Measurements from ENCODE around the gene PSTPIP2. TPM values are rescaled to one million over a fixed set of nuclear protein-coding genes. Genes with fewer than 3 reads are reported as not detected.

PSTPIP2 gene
- total and polyA plus RNA-seq, 5 experiments from 2014 or later = 6.6 to 17.2 (median 10.9) TPM

DNA sequence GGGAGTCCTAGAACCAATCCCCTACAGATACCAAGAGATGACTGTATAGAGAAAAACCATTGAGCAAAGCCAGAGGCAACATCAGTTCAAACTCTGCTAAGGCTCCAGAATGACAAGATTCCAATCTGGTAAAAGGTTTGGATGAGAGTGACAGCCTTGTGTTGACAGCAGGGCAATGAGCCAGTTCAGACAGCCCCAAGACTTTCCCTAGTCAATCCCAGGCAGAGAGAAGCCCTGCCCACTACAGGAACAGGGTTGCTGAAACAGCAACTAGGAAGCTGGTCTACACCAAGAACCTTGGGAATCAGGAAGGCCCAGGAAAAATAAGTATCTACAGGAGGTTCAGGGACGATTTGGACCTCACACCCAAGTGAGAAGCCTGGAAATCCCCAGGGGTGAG lies 3.3 kb downstream of the PSTPIP2 start:
- no peak for ATAC-seq
- Mint-ChIP-seq H3K4me1 (peaks cover 12 to 50% (median 42%) of the 10 kb centered on the region in 4 donors), H3K9me3 (no peaks in the 10 kb centered on the region), H3K4me3 (peak overlapping the region in 1 of 10 donors; percentile 3), H3K36me3 (peaks cover 0 to 4% (median 0%) of the 10 kb centered on the region in 3 donors), H3K27ac (peak overlapping the region in 3 of 10 donors; percentile 25 to 62 (median 60)), H3K27me3 (no peaks in the 10 kb centered on the region)
- DNase-seq = no peak
- POLR2A ChIA-PET = no interaction called here

DNA sequence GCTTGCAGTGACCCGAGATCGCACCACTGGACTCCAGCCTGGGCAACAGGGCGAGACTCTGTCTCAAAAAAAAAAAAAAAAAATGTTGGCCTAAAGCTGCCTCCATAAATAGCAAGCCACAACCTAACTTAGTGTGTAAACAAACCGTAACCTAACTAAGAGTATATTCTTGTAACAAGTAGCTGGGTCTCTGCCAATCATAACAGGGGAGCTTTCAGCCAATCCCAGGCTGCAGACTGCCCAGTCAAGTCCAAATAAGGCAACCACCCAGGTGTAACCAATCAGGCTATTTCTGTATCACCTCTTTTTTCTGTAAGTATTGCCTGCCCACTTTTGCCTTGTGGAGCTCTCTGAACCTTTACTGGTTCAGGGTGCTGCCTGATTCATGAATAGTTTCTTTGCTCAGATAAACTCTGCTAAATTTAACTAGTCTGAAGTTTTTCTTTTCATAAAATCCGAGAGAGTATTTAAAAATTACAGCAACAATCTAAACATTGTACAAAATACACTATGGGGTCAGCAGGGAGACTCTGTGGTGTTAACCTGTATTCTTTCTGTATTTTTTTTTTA lies 4.5 kb downstream of the PSTPIP2 start:
- H3K36me3 Mint-ChIP-seq = peaks cover 0 to 4% (median 0%) of the 10 kb centered on the region in 3 donors
- ATAC-seq (no peak), DNase-seq (no peak)
- POLR2A ChIA-PET = interaction anchor here (0.7 kb wide), 2 partner anchors 105 to 141 kb away, joined by 3 to 5 read pairs; no protein-coding TSS in a partner anchor
- H3K9me3 Mint-ChIP-seq = no peaks in the 10 kb centered on the region
- H3K4me1 Mint-ChIP-seq = peaks cover 9 to 41% (median 33%) of the 10 kb centered on the region in 4 donors
- H3K27me3 Mint-ChIP-seq = no peaks in the 10 kb centered on the region
- no peak overlapping the region for H3K4me3 Mint-ChIP-seq
- H3K27ac Mint-ChIP-seq = no peak overlapping the region

- H3K4me1 Mint-ChIP-seq = peaks cover 0 to 19% (median 8%) of the 10 kb centered on the region in 4 donors
- ATAC-seq (no peak), DNase-seq (no peak)
- no peaks in the 10 kb centered on the region for H3K9me3 Mint-ChIP-seq
- peaks cover 0 to 4% (median 0%) of the 10 kb centered on the region in 3 donors for H3K36me3 Mint-ChIP-seq
- H3K4me3 Mint-ChIP-seq = no peak overlapping the region
- POLR2A ChIA-PET = interaction anchor here (2.0 kb wide), 1 partner anchor 9 kb away, joined by 6 read pairs; no protein-coding TSS in a partner anchor
- H3K27me3 Mint-ChIP-seq = no peaks in the 10 kb centered on the region
- no peak overlapping the region for H3K27ac Mint-ChIP-seq
Observed at GRCh38 chr18:46062781-46063180, 9.3 kb downstream of the PSTPIP2 start.

- H3K27ac Mint-ChIP-seq = peak overlapping the region in 2 of 10 donors; percentile 0 to 86
- DNase-seq (no peak), ATAC-seq (no peak)
- H3K36me3 Mint-ChIP-seq = no peaks in the 10 kb centered on the region
- no peaks in the 10 kb centered on the region for H3K27me3 Mint-ChIP-seq
- peaks cover 0 to 17% (median 7%) of the 10 kb centered on the region in 4 donors for H3K4me1 Mint-ChIP-seq
- no peak overlapping the region for H3K4me3 Mint-ChIP-seq
- no peaks in the 10 kb centered on the region for H3K9me3 Mint-ChIP-seq
- POLR2A ChIA-PET = interaction anchor here (1.1 to 2.0 kb wide), 2 partner anchors 10 to 12 kb away, joined by 3 to 6 read pairs; no protein-coding TSS in a partner anchor
Observed at GRCh38 chr18:46061796-46062195, 10.3 kb downstream of the PSTPIP2 start.

- H3K27ac Mint-ChIP-seq = peak overlapping the region in 1 of 10 donors; percentile 0
- H3K36me3 Mint-ChIP-seq = no peaks in the 10 kb centered on the region
Observed at GRCh38 chr18:46061387-46061786, 10.7 kb downstream of the PSTPIP2 start.

DNA sequence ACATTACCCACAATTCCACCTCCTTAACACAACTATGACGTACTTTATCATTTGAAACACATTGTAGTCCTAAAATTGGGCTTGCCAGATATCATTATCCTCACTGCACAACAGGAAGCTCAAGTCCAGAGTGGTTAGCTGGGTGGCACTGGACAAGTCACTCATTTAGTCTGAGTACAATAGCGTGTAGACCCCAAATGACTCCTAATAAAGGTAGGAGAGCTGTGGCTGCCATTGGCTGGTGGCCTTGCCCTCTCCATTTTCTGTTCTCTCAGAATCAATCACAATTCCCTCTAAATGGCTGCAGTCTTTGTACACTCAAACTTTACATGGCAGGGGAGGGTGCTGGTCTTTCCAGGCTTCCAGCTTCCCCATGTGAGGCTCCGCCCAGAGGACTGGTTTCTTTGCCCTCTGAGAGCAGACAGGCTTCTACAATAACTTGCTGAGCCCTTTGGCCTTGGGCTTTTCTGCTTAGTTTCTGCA lies 11.7 kb downstream of the PSTPIP2 start:
- H3K27me3 Mint-ChIP-seq = no peaks in the 10 kb centered on the region
- POLR2A ChIA-PET = no interaction called here
- ATAC-seq (no peak), DNase-seq (no peak)
- no peak overlapping the region for H3K27ac Mint-ChIP-seq
- H3K9me3 Mint-ChIP-seq = no peaks in the 10 kb centered on the region
- no peak overlapping the region for H3K4me3 Mint-ChIP-seq
- H3K36me3 Mint-ChIP-seq = no peaks in the 10 kb centered on the region
- H3K4me1 Mint-ChIP-seq = peaks cover 6 to 29% (median 16%) of the 10 kb centered on the region in 4 donors

More at GRCh38 chr18:46061387-46061786, 10.7 kb downstream of the PSTPIP2 start:
- POLR2A ChIA-PET = interaction anchor here (1.1 to 2.0 kb wide), 2 partner anchors 10 to 12 kb away, joined by 3 to 6 read pairs; no protein-coding TSS in a partner anchor
- Mint-ChIP-seq H3K27me3 (no peaks in the 10 kb centered on the region), H3K9me3 (no peaks in the 10 kb centered on the region), H3K4me1 (peaks cover under 1 to 19% (median 8%) of the 10 kb centered on the region in 4 donors), H3K4me3 (no peak overlapping the region)
- ATAC-seq = no peak
- DNase-seq = no peak

- Mint-ChIP-seq H3K4me3 (peak overlapping the region in 9 of 10 donors; percentile 11 to 69 (median 46)), H3K9me3 (no peaks in the 10 kb centered on the region), H3K27ac (peak overlapping the region; percentile 39 to 92 (median 84)), H3K36me3 (no peaks in the 10 kb centered on the region), H3K4me1 (peaks cover 11 to 45% (median 37%) of the 10 kb centered on the region in 4 donors), H3K27me3 (no peaks in the 10 kb centered on the region)
- peak in 1 of 10 donors; percentile 16 for DNase-seq
- no peak for ATAC-seq
- POLR2A ChIA-PET = interaction anchor here (0.8 to 1.2 kb wide), 2 partner anchors 15 to 16 kb away, joined by 3 read pairs; no protein-coding TSS in a partner anchor
Observed at GRCh38 chr18:46055838-46056230, 16.2 kb downstream of the PSTPIP2 start.

DNA sequence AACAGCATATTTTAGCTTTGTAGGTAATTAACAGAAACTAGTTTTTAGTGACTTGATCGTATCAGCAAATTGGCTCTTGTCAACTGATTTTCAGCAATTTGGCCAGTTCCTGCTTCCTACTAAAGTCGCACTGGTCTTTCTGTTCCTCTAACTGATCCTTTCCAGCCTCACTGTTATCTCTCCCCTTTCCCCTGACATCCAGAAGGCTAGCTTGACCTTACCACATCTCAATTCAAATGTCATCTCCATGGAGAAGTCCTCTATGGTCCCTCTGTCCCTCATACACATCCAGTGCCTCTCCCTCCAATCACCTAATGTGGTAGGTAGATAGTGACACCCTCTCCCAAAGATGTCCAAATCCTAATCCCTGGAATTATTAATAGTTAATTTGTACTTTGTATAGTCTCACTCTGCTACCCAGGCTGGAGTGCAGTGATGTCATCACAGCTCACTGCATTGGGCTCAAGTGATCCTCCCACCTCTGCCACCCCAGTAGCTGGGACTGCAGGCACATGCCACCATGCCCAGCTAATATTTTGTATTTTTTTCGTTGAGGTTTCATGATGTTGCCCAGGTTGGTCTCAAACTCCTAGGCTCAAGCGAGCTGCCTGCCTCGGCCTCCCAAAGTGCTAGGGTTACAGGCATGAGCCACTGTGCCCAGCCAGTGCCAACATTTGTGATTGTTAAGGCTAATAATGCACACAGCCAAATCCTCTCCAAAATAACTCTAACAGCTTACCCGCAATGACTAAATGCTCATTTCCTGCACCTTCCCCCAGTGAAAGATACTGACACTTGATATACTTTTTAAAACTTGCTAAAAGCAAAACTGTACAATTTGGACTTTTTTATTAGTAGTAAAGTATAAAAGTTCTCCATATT lies 16.9 kb downstream of the PSTPIP2 start:
- H3K27ac Mint-ChIP-seq = peak overlapping the region; percentile 39 to 92 (median 84)
- peaks cover 11 to 45% (median 34%) of the 10 kb centered on the region in 4 donors for H3K4me1 Mint-ChIP-seq
- POLR2A ChIA-PET = interaction anchor here (0.8 to 1.2 kb wide), 3 partner anchors 15 to 16 kb away, joined by 3 read pairs; no protein-coding TSS in a partner anchor
- DNase-seq (peak in 1 of 10 donors; percentile 27), ATAC-seq (peak; percentile 64 to 65)
- no peaks in the 10 kb centered on the region for H3K36me3 Mint-ChIP-seq
- no peaks in the 10 kb centered on the region for H3K27me3 Mint-ChIP-seq
- H3K4me3 Mint-ChIP-seq = peak overlapping the region; percentile 11 to 69 (median 44)
- no peaks in the 10 kb centered on the region for H3K9me3 Mint-ChIP-seq

DNA sequence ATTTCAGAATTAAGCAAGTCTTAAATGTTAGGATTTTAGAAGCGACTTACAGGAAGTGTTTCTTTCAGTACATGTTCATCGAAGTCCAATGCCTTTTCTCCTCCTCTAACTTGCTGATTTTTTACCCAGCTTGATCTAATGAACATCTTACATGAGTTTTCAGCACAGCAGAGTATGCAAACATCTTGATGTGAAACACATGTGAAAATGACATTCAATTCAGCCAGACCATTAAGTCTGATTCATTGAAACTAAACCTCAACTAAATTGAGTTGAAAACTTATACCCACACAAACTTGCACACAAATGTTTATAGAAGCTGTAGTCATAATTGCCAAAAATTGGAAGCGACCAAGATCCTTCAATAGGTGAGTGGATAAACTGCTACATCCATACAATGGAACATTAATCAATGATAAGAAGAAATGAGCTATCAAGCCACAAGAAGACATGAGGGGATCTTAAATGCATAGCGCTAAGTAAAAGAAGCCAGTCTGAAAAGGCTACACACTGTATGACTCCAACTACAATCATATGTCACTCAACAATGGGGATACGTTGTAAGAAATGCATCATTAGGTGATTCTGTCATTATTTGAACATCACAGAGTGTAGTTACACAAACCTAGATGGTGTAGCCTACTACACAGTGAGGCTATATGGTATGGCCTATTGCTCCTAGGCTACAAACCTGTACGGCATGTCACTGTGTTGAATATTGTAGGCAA lies 18.5 kb downstream of the PSTPIP2 start:
- H3K9me3 Mint-ChIP-seq = no peaks in the 10 kb centered on the region
- H3K36me3 Mint-ChIP-seq = no peaks in the 10 kb centered on the region
- DNase-seq (no peak), ATAC-seq (no peak)
- H3K4me3 Mint-ChIP-seq = no peak overlapping the region
- no peaks in the 10 kb centered on the region for H3K27me3 Mint-ChIP-seq
- H3K27ac Mint-ChIP-seq = peak overlapping the region in 2 of 10 donors; percentile 42 to 44
- POLR2A ChIA-PET = no interaction called here
- peaks cover 11 to 46% (median 34%) of the 10 kb centered on the region in 4 donors for H3K4me1 Mint-ChIP-seq

DNA sequence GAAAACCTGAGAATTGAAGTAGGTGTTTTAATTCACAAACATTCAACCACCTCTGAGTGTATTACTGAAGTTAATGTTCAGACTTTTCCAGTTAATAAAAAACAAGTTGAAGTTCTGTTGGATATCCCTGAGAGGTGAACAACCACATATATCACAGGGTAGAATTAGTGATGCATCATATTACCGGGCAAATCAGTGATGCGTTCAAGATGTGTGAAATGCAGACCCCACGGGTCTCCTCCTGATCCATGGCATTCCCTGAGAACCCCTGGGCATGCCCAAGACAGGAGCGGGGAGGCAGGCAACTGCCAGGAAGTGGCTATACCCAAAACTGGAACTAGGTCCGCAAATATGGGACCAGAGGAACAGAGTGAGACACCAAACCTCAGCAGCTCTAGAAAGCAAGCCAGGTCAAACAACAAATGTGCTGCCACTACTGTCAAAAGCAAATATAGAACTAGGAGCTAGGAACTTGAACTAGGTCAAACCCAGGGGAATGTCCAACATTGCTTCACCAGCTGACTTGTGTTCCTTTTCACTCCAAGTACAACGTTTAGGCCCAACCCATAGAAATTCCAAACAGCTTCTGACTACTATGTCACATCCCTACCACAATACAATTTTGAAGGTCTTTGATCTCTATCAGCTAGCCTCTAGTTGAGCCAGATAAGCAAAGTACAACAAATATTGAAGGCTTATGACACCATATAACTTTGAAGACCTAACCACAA lies 20.2 kb downstream of the PSTPIP2 start:
- POLR2A ChIA-PET = interaction anchor here (0.6 kb wide), 1 partner anchor 18 kb away, joined by 3 read pairs; no protein-coding TSS in a partner anchor
- DNase-seq = no peak
- H3K27ac Mint-ChIP-seq = peak overlapping the region in 1 of 10 donors; percentile 48

GRCh38 chr18:46050268-46050667 lies 21.8 kb downstream of the PSTPIP2 start:
- Mint-ChIP-seq H3K4me3 (no peak overlapping the region), H3K9me3 (peaks cover 0 to under 1% (median 0%) of the 10 kb centered on the region in 9 donors), H3K36me3 (no peaks in the 10 kb centered on the region), H3K27me3 (no peaks in the 10 kb centered on the region), H3K4me1 (peaks cover 14 to 49% (median 27%) of the 10 kb centered on the region in 4 donors), H3K27ac (no peak overlapping the region)
- ATAC-seq (no peak), DNase-seq (no peak)
- POLR2A ChIA-PET = no interaction called here

More for the DNA sequence above, 20.2 kb downstream of the PSTPIP2 start:
- H3K4me3 Mint-ChIP-seq = no peak overlapping the region
- H3K4me1 Mint-ChIP-seq = peaks cover 14 to 54% (median 34%) of the 10 kb centered on the region in 4 donors
- H3K9me3 Mint-ChIP-seq = no peaks in the 10 kb centered on the region
- H3K27me3 Mint-ChIP-seq = no peaks in the 10 kb centered on the region
- no peak for ATAC-seq
- no peaks in the 10 kb centered on the region for H3K36me3 Mint-ChIP-seq

Data from naive thymus-derived CD8-positive, alpha-beta T cell (primary cell).